ENCODE measurements around the gene CAMTA1.
"Not testable (repeated sequence)": the region's sequence is repeated elsewhere in the genome, so short reads cannot be mapped to it uniquely, and the experiment has no call there.

- not testable (repeated sequence) for TF ChIP-seq CTCF (conservative IDR thresholded peaks at IDR 0.05; ENCODE audit: low read length); EZH2phosphoT487 (IDR thresholded peaks at IDR 0.05; ENCODE audit: borderline replicate concordance, low read depth, low read length)
Measured at GRCh38 chr1:7604906-7605305, 819.7 kb downstream of the CAMTA1 start.
